ENCODE measurements around the gene LBX2. TPM values are rescaled to one million over a fixed set of nuclear protein-coding genes. Genes with fewer than 3 reads are reported as not detected.

LBX2 gene
- total and polyA plus RNA-seq, 9 of the 15 experiments (the other 6 are each of a cell fraction or from before 2014, with no cell fraction given), result 0.39 to 6.2 (median 1.8) TPM; not detected in 1

DNA sequence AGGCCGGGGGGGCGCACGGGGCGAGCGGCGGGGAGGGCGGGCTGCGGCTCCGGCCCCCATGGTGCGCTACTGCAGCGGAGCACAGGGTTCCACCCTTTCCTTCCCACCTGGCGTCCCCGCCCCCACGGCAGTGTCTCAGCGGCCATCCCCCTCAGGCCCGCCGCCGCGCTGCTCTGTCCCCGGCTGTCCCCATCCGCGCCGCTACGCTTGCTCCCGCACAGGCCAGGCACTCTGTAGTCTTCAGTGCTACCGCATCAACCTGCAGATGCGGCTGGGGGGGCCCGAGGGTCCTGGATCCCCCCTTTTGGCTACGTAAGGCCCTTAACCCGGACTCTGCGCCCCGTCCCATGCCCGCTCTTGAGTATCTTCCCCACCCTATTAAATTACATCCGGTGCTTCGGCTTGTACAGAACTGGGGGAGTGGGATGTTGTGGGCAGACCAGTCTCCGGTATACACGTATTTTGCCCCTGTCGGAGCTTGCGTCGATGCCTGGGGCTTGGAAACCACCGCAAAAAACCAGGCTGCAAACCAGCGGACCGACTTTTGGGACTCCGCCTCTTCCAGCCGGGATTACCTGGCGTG, 41.8 kb downstream of the LBX2 start (continued):
- TF ChIP-seq CEBPG (CRISPR knock-in tag; IDR thresholded peaks at IDR 0.05) (no peak), CEBPG (tag; conservative IDR thresholded peaks at IDR 0.05 in 1 of 2, IDR thresholded peaks at IDR 0.05 in 1 of 2) (no peak)
- TF ChIP-seq, protein P1, sequence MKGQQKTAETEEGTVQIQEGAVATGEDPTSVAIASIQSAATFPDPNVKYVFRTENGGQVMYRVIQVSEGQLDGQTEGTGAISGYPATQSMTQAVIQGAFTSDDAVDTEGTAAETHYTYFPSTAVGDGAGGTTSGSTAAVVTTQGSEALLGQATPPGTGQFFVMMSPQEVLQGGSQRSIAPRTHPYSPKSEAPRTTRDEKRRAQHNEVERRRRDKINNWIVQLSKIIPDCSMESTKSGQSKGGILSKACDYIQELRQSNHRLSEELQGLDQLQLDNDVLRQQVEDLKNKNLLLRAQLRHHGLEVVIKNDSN (CRISPR knock-in tag; IDR thresholded peaks at IDR 0.05), result no peak
- TF ChIP-seq, protein P2, sequence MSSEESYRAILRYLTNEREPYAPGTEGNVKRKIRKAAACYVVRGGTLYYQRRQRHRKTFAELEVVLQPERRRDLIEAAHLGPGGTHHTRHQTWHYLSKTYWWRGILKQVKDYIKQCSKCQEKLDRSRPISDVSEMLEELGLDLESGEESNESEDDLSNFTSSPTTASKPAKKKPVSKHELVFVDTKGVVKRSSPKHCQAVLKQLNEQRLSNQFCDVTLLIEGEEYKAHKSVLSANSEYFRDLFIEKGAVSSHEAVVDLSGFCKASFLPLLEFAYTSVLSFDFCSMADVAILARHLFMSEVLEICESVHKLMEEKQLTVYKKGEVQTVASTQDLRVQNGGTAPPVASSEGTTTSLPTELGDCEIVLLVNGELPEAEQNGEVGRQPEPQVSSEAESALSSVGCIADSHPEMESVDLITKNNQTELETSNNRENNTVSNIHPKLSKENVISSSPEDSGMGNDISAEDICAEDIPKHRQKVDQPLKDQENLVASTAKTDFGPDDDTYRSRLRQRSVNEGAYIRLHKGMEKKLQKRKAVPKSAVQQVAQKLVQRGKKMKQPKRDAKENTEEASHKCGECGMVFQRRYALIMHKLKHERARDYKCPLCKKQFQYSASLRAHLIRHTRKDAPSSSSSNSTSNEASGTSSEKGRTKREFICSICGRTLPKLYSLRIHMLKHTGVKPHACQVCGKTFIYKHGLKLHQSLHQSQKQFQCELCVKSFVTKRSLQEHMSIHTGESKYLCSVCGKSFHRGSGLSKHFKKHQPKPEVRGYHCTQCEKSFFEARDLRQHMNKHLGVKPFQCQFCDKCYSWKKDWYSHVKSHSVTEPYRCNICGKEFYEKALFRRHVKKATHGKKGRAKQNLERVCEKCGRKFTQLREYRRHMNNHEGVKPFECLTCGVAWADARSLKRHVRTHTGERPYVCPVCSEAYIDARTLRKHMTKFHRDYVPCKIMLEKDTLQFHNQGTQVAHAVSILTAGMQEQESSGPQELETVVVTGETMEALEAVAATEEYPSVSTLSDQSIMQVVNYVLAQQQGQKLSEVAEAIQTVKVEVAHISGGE (CRISPR knock-in tag; IDR thresholded peaks at IDR 0.05), result peak in 1 of 3 experiments; percentile 24; a peak in 1 of 6 replicates

DNA sequence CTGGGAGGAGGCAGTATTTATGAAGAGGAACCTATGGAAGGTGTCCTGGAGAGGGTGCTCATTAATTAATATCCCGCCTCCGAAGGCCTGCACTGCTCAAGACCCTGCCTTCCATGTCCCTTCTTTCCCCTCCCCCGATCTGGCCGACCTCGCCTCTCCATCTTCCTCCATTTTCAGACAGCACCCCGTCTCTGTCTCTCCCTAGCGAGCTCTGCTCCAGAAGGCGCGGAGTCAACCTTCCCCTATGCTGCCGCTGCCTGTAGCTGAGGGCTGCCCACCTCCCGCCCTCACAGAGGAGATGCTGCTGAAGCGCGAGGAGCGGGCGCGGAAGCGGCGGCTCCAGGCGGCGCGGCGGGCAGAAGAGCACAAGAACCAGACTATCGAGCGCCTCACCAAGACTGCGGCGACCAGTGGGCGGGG, 42.3 kb downstream of the LBX2 start:
- FAIRE-seq (no peak), ATAC-seq (no peak), DNase-seq (ENCODE audit: extremely low read depth in 1 of 4, low spot score in 3 of 4) (no peak)
- H3K36me3 ChIP-seq (ENCODE audit: control insufficient read depth, insufficient read depth, low read length), result peaks cover 22% of the 10 kb centered on the region; the same call in 1 of the 3 replicates
- H3K4me3 ChIP-seq, result no peak overlapping the region
- no peaks in the 10 kb centered on the region for H3K27me3 ChIP-seq (ENCODE audit: control insufficient read depth in 2 of 2, insufficient read depth in 2 of 2, low read length in 2 of 2)
- no peaks in the 10 kb centered on the region for H3K9me3 ChIP-seq (replicated peaks; ENCODE audit: control insufficient read depth, insufficient read depth, low read depth, low read length)
- peaks cover 10% of the 10 kb centered on the region; the same call in 1 of the 3 replicates for H3K79me2 ChIP-seq (ENCODE audit: control insufficient read depth, insufficient read depth, low read length)
- intact Hi-C loops (cut with micrococcal nuclease), result no loop called here
- no peak overlapping the region for H2AFZ ChIP-seq (ENCODE audit: low read depth, low read length)
- no peak overlapping the region for H3K27ac ChIP-seq (ENCODE audit: extremely low read depth, low read depth, low read length)
- H3K4me1 ChIP-seq (replicated peaks in 1 of 2; ENCODE audit: control insufficient read depth in 2 of 2, insufficient read depth in 2 of 2, low read length in 2 of 2), result peaks cover 7 to 33% of the 10 kb centered on the region in 2 experiments
- 79% methylated on average over 5 of the region's 27 CpGs for WGBS (ENCODE audit: insufficient coverage, low coverage, missing lambda C conversion rate)
- no peak overlapping the region for H3K9ac ChIP-seq (ENCODE audit: insufficient read depth in 1 of 2, low read depth in 2 of 2, low read length in 2 of 2)
- POLR2A ChIA-PET, result no interaction called here
- no peaks in the 10 kb centered on the region for H3K9me1 ChIP-seq (ENCODE audit: control insufficient read depth, insufficient read depth, low read length)
- H4K20me1 ChIP-seq (replicated peaks; ENCODE audit: control insufficient read depth, insufficient read depth, low read length), result no peaks in the 10 kb centered on the region; the same call in 1 of the 2 replicates
- no TSS peak for BruUV-seq (replicated peaks)
- CTCF ChIA-PET (ENCODE audit: low intra/inter-chr PET ratio), result no interaction called here
- no peak overlapping the region for H3K4me2 ChIP-seq (ENCODE audit: insufficient read depth, low read length)
- in situ Hi-C loops (cut with MboI), result no loop called here
- TF ChIP-seq, protein P3, sequence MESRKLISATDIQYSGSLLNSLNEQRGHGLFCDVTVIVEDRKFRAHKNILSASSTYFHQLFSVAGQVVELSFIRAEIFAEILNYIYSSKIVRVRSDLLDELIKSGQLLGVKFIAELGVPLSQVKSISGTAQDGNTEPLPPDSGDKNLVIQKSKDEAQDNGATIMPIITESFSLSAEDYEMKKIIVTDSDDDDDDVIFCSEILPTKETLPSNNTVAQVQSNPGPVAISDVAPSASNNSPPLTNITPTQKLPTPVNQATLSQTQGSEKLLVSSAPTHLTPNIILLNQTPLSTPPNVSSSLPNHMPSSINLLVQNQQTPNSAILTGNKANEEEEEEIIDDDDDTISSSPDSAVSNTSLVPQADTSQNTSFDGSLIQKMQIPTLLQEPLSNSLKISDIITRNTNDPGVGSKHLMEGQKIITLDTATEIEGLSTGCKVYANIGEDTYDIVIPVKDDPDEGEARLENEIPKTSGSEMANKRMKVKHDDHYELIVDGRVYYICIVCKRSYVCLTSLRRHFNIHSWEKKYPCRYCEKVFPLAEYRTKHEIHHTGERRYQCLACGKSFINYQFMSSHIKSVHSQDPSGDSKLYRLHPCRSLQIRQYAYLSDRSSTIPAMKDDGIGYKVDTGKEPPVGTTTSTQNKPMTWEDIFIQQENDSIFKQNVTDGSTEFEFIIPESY (CRISPR knock-in tag; IDR thresholded peaks at IDR 0.05), result 0 out of 2 replicates have a peak, but pooled peaks have one; percentile 29
- TF ChIP-seq GABPB1 (CRISPR knock-in tag; IDR thresholded peaks at IDR 0.05), result no peak

All from K562 (cell line).